Activated CD4-positive, alpha-beta T cell treated with anti-CD3 and anti-CD28 coated beads, Interleukin-2, amount 10 ng/mL, durations not matched to agents 7 days and 5 days (primary cell): Measurements from ENCODE around the gene COL9A3. TPM values are rescaled to one million over a fixed set of nuclear protein-coding genes. Genes with fewer than 3 reads are reported as not detected.

ENCODE experiments used
- CTCF ChIA-PET: fragments of 350-600 bp; sonication (Branson Sonifier 250); formaldehyde crosslinking; loops from one replicate; lab custom pipeline; 2021; ENCODE audit warnings: antibody characterized with exemption; lab: Charles Lee
- POLR2A ChIA-PET: fragments of 350-600 bp; sonication (Branson Sonifier 250); formaldehyde crosslinking; loops from one replicate; lab custom pipeline; 2021; ENCODE audit warnings: antibody characterized with exemption; lab: Charles Lee
- DNase-seq: peaks from one replicate; pipeline ENCODE4 v3.0.0-alpha.2; 2020
- H3K27ac Mint-ChIP-seq: one replicate; pipeline ENCODE4 v1.8.0; 2021; ENCODE audit warnings: mild to moderate bottlenecking, moderate library complexity, mixed read lengths
- H3K27me3 Mint-ChIP-seq: one replicate; pipeline ENCODE4 v1.8.0; 2021; ENCODE audit warnings: mixed read lengths
- H3K36me3 Mint-ChIP-seq: one replicate; pipeline ENCODE4 v1.8.0; 2021; ENCODE audit warnings: low read depth, mixed read lengths
- H3K4me1 Mint-ChIP-seq: one replicate; pipeline ENCODE4 v1.8.0; 2021; ENCODE audit warnings: mixed read lengths
- H3K4me3 Mint-ChIP-seq: one replicate; pipeline ENCODE4 v1.8.0; 2021; ENCODE audit warnings: mild to moderate bottlenecking, moderate library complexity, mixed read lengths
- H3K9me3 Mint-ChIP-seq: one replicate; pipeline ENCODE4 v1.8.0; 2021; ENCODE audit warnings: mixed read lengths
- total RNA-seq, 2 experiments: library from RNA; stranded (reverse); gene quantifications; one replicate each; pipeline ENCODE4 v1.2.3, GENCODE V29; 2021

Gene COL9A3
- total RNA-seq, 2 experiments from 2014 or later = not detected

DNA sequence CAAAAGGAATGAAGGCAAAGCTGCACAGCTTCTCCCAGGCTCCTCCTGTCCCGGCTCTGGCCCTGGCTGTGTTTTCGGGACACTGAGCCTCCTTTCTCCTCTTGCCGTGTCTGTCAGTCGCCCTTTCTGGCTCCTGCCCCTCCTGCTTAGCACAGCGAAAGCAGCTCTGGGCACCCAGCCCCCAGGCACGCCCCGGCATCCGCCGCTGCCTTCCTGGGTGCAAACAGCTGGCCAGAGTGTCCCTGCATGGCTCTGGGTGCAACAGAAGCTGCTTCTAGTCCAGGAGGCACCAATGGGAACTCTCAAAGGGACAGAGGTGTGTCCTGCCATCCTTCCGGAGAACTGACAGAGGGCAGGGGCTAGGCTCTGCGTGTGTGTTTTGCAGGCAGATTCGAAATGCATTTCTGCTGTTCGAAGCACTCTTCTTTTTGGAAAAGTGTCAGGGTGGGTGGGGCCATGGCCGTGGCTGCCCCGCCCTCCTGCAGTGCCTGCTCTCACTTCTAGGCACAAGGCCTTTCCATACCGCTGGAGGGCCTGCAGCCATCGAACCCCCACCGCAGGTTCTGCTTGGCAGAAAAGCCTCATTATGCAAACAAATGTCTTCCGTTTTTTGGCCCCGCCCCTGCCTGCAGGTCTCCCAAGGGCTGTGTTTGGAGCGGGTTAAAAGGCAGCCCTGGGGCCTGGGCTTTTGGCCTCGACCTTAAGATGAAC, 15.5 kb downstream of the COL9A3 start:
- POLR2A ChIA-PET = no interaction called here
- peak; percentile 38 for DNase-seq
- H3K4me3 Mint-ChIP-seq = no peak overlapping the region

DNA sequence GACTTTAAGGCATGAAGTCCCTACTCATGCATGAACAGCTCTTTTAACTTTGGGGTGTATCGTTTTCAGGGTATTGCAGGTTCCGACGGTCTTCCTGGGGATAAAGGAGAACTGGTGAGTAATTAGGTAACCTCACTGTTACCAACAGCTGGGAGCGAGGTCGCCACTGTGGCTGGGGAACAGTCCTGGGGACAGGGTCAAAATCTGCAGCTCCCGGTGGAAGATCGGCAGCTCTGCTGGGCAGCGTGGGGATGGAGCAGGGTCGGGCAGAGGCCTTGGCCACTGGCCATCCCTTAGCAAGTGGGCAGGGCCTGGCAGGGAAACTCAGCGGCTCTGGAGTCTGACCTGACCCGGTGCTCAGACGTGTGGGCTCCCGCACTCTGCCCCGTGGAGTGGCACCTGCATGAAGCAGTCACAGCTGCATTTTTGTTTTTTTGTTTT, 16.1 kb downstream of the COL9A3 start:
- CTCF ChIA-PET = interaction anchor here (0.7 to 1.4 kb wide), 4 partner anchors 10 to 422 kb away, joined by 3 to 4 read pairs (median 4); no protein-coding TSS in a partner anchor
- POLR2A ChIA-PET = no interaction called here

More for the DNA sequence above, 15.5 kb downstream of the COL9A3 start:
- Mint-ChIP-seq H3K27me3 (no peaks in the 10 kb centered on the region), H3K9me3 (no peaks in the 10 kb centered on the region), H3K4me1 (peaks cover 11% of the 10 kb centered on the region), H3K27ac (no peak overlapping the region), H3K36me3 (no peaks in the 10 kb centered on the region)
- CTCF ChIA-PET = interaction anchor here (0.7 to 1.4 kb wide), 4 partner anchors 10 to 422 kb away, joined by 3 to 4 read pairs (median 4); no protein-coding TSS in a partner anchor

DNA sequence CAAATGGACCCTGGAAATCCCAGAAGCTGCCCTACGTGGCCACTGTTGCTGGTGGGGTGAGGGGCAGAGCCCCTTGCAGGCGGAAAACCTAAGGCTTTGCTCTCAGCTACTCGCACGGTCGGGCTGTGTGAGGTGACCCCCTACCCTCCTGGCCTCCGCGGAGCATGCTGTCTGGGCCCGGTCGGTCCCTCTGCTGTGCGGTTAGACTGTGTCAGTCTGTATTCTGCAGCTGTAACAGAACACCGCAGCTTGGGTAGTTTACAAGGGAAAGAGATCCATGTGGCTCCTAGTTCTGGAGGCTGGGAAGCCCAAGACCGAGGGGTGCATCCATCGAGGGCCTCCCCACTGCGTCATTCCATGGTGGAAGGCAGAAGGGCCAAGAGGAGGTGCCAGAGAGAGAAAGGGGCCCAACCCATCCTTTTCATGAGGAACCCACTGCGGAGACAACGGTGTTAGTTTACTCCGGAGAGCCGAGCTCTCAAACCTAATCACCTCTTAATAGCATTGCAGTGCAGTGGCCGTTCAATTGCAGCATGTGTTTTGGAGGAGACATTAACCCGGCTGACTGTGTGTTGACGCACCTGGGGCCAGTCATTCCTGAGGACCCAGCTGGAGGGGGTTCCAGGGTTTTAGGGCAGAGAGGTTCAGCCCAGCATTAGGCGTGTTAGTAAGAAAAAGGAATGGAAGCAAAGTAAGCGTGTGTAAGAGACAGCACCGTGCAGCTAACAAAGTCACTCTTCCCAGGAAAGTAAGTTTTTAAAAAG, 18.3 kb downstream of the COL9A3 start:
- no peaks in the 10 kb centered on the region for H3K36me3 Mint-ChIP-seq
- ChIA-PET CTCF (no interaction called here), POLR2A (interaction anchor here (0.6 kb wide), 1 partner anchor 14 kb away, joined by 4 read pairs; no protein-coding TSS in a partner anchor)
- peaks cover 11% of the 10 kb centered on the region for H3K4me1 Mint-ChIP-seq
- H3K4me3 Mint-ChIP-seq = no peak overlapping the region
- DNase-seq = no peak
- H3K9me3 Mint-ChIP-seq = no peaks in the 10 kb centered on the region
- no peak overlapping the region for H3K27ac Mint-ChIP-seq
- H3K27me3 Mint-ChIP-seq = no peaks in the 10 kb centered on the region

More for the DNA sequence above, 16.1 kb downstream of the COL9A3 start:
- Mint-ChIP-seq H3K4me3 (no peak overlapping the region), H3K27me3 (no peaks in the 10 kb centered on the region), H3K36me3 (no peaks in the 10 kb centered on the region), H3K27ac (no peak overlapping the region), H3K9me3 (no peaks in the 10 kb centered on the region), H3K4me1 (peaks cover 11% of the 10 kb centered on the region)
- no peak for DNase-seq

DNA sequence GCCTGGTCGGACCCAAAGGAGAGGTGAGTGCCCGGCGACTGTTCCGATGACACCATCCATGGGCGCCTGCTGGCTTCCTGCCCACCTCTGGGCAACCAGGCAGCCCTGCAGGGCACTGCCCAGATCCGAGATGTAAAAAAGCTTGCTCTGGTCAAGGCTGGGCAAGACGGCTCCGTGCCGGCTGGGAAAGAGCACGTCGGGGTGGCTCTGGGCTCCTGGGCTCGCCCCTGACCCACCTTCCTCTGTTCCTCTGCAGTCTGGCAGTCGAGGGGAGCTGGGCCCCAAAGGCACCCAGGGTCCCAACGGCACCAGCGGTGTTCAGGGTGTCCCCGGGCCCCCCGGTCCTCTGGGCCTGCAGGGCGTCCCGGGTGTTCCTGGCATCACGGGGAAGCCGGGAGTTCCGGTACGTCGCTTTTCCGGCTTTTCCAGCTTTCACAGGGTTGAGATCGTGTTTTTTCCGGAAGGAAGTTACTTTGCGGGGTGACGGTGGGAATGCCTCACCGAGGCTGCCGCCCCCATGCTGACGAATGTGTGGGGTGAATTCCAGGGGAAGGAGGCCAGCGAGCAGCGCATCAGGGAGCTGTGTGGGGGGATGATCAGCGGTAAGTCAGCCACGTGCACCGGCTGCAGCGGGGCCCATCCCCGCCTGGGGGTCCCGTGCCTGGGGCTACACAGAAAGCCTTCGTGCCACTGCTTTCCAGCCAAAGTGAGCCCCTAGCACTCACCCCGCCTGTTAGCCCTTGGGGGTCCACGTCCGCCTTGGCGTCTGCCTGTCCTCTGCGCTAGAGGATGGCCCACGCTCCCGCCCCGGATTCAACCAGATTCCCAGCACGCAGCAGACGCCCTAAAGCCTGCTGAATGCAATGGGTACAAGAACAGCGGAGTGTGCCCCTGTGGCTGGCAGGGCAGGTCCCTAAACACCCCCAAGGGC, 19.3 kb downstream of the COL9A3 start:
- Mint-ChIP-seq H3K4me1 (peaks cover 11% of the 10 kb centered on the region), H3K9me3 (no peaks in the 10 kb centered on the region), H3K4me3 (no peak overlapping the region), H3K27ac (no peak overlapping the region), H3K36me3 (no peaks in the 10 kb centered on the region), H3K27me3 (no peaks in the 10 kb centered on the region)
- POLR2A ChIA-PET = no interaction called here
- CTCF ChIA-PET = no interaction called here
- DNase-seq = no peak

DNA sequence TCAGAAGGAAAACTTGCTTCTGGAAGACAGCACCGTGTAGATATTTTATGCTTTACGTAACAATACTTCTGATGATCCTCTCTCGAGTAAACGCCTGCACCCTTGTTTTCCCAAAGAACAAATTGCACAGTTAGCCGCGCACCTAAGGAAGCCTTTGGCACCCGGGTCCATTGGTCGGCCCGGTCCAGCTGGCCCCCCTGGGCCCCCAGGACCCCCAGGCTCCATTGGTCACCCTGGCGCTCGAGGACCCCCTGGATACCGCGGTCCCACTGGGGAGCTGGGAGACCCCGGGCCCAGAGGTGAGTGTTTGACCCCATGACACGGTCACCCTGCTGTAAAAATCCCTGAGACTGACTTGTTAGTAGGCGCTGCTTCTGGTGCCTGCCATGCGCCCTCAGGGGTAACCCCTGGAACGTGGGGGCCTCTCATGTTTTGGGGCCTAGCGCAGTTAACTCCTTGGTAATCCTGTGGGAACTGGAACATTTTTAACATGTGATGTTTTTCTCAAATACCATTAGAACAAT, 20.2 kb downstream of the COL9A3 start:
- Mint-ChIP-seq H3K27me3 (no peaks in the 10 kb centered on the region), H3K4me1 (peaks cover 8% of the 10 kb centered on the region), H3K4me3 (no peak overlapping the region), H3K9me3 (no peaks in the 10 kb centered on the region), H3K27ac (no peak overlapping the region), H3K36me3 (no peaks in the 10 kb centered on the region)
- CTCF ChIA-PET = no interaction called here
- no peak for DNase-seq
- POLR2A ChIA-PET = no interaction called here

DNA sequence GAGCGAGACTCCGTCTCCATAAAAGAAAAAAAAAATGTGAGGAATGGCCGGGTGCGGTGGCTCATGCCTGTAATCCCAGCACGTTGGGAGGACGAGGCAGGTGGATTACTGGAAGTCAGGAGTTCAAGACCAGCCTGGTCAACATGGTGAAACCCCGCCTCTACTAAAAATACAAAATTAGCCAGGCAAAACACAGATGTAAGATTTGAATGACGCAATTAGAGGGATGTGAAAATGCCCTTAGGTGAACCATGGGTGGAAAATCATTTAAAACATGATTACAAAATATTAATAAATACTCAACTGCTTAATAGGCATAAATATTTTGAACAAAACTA, 20.9 kb downstream of the COL9A3 start:
- H3K27me3 Mint-ChIP-seq = no peaks in the 10 kb centered on the region
- no peaks in the 10 kb centered on the region for H3K9me3 Mint-ChIP-seq
- H3K4me3 Mint-ChIP-seq = no peak overlapping the region
- POLR2A ChIA-PET = no interaction called here
- CTCF ChIA-PET = no interaction called here
- H3K4me1 Mint-ChIP-seq = peaks cover 2% of the 10 kb centered on the region
- no peak for DNase-seq
- H3K27ac Mint-ChIP-seq = no peak overlapping the region
- no peaks in the 10 kb centered on the region for H3K36me3 Mint-ChIP-seq

DNA sequence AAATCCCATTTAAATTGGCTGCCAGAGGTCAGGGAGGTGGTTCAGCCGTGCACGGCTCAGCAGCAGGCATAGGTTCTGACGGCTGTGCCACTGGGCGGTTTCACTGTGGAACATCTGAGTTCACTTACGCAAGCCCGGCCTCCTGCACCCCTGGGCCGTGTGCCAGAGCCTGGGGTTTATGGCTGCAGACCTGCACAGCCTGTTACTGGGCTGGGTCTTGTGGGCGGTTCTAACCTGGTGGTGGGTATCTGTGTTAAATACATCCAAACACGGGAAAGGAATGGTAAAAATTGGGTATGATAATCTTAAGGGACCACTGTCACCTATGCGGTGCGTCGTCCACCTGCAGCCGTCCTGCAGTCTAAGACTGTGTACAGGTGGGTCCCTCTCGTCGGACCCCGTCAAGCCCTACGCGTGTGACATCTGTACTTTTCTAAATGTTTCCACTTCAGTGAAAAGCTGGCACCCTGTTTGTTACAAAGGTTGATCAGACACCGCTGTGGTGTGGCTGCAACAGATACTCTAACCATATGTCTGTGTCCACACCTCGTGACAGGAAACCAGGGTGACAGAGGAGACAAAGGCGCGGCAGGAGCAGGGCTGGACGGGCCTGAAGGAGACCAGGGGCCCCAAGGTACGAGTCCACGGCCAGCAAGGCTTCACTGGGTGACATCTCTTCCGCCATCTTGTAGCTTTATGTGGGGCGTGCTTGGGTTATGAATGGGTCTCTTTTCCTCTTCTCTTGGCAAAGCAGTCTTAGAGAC, 21.5 kb downstream of the COL9A3 start:
- Mint-ChIP-seq H3K27ac (no peak overlapping the region), H3K4me1 (no peaks in the 10 kb centered on the region), H3K4me3 (no peak overlapping the region), H3K9me3 (no peaks in the 10 kb centered on the region), H3K36me3 (no peaks in the 10 kb centered on the region), H3K27me3 (no peaks in the 10 kb centered on the region)
- CTCF ChIA-PET = no interaction called here
- POLR2A ChIA-PET = no interaction called here
- DNase-seq = no peak

DNA sequence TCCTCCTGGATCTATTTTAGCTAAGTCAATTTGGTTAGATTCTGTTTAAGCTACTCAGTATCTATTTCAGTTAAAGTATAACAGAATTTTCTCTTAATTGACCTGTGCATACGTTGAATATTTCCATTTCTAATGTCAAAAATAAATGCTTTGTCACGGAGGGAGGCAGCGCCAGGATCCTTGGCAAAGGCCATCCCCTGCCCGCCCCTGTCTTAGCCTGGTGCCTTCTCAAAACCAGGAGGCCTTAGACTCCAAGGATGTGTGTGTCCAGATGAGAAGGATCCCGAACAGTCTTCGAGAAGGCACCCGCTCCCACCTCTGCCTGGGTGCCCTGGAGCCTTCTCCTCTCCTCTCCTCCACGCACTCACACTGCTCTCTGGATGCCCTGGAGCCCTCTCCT, 22.4 kb downstream of the COL9A3 start:
- H3K4me3 Mint-ChIP-seq = no peak overlapping the region
- no peaks in the 10 kb centered on the region for H3K9me3 Mint-ChIP-seq
- ChIA-PET POLR2A (no interaction called here), CTCF (no interaction called here)
- no peak overlapping the region for H3K27ac Mint-ChIP-seq
- DNase-seq = no peak
- H3K27me3 Mint-ChIP-seq = no peaks in the 10 kb centered on the region
- H3K36me3 Mint-ChIP-seq = no peaks in the 10 kb centered on the region
- no peaks in the 10 kb centered on the region for H3K4me1 Mint-ChIP-seq

DNA sequence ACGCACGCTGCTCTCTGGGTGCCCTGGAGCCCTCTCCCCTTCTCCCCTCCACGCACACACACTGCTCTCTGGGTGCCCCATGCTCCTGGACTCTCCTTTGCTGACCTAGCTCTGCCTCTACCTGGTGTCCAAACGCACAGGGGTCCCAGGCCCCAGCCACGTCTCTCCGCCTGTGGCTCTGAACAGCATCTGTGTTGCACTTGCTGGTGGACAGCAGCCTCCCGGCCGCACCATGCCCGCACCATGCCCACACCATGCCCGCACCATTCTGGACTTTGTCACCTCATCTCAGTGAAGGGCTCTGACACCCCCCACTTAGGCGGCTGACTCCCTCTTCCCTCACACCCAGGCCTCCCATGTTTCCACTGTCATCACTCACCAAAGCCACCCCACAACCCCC, 23.0 kb downstream of the COL9A3 start:
- H3K27me3 Mint-ChIP-seq = no peaks in the 10 kb centered on the region
- POLR2A ChIA-PET = no interaction called here
- no peaks in the 10 kb centered on the region for H3K4me1 Mint-ChIP-seq
- CTCF ChIA-PET = no interaction called here
- no peaks in the 10 kb centered on the region for H3K9me3 Mint-ChIP-seq
- no peak for DNase-seq
- H3K4me3 Mint-ChIP-seq = no peak overlapping the region
- H3K36me3 Mint-ChIP-seq = no peaks in the 10 kb centered on the region
- H3K27ac Mint-ChIP-seq = no peak overlapping the region

DNA sequence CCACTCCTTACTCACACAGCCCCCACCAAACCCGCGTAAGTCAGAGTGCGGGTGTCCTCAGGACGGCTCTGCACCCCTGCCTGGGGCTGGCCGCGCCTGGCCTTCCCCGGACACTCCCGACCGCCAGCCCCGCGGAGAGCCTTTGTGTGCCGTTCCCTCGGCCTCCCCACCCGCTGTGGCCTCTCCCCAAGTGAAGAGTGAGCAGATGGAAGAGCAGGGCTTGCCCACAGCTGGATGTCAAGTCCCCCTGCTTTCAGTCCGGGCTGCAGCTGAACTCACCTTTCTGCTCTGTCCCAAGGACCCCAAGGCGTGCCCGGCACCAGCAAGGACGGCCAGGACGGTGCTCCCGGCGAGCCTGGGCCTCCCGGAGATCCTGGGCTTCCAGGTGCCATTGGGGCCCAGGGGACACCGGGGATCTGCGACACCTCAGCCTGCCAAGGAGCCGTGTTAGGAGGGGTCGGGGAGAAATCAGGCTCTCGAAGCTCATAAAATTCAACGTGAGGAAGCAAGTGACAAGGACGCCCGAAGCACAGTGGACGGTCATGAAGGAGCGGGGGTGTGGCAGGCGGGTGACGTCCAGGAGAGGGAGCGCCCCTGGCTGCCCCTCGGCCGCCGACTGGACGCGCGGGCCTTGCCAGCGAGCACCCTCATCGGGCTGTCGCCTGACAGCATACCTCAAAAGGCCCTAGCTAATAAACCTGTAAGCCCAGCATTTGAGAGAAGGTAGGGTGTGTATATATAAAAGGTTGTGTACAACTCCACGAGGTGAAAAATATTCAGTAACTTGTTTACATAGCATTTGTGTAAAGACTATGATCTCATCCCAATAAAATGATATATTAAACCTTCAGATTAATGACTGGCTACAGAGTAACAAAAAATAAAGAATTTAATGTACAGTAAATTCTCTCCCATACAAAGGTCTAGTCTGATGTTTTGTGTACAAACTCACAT, 23.7 kb downstream of the COL9A3 start:
- DNase-seq = no peak
- POLR2A ChIA-PET = no interaction called here
- Mint-ChIP-seq H3K4me3 (no peak overlapping the region), H3K36me3 (no peaks in the 10 kb centered on the region), H3K27ac (no peak overlapping the region), H3K4me1 (no peaks in the 10 kb centered on the region), H3K27me3 (no peaks in the 10 kb centered on the region), H3K9me3 (no peaks in the 10 kb centered on the region)
- CTCF ChIA-PET = no interaction called here

DNA sequence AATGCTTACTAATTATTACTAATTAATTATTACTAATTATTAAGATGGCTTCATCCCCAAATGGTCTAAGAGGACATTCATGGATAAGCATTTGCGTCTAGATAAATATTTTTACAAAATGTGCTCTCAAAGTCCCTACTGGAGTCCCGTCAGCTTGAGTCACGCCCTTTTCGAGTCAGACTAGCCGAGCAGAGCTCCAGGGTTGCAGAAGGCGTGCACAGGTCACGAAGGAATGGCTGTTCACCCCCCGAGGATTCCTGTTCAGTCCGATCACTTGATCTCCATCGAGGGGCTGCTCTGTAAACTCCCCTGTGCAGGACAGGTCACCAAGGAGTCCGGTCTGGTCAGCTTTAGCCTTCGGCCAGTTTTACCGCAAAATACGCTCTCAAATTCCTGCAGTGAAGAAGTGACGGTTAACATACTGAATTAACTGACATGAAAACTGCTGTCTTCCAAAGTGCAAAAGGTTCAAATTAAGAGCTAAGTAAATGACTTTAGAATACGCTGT, 24.9 kb downstream of the COL9A3 start:
- DNase-seq = no peak
- Mint-ChIP-seq H3K4me1 (no peaks in the 10 kb centered on the region), H3K36me3 (no peaks in the 10 kb centered on the region), H3K4me3 (no peak overlapping the region), H3K27me3 (no peaks in the 10 kb centered on the region), H3K27ac (no peak overlapping the region), H3K9me3 (no peaks in the 10 kb centered on the region)
- ChIA-PET CTCF (no interaction called here), POLR2A (no interaction called here)
